AG04450 (cell line): ENCODE data around the gene PGAP6. TPM values are rescaled to one million over a fixed set of nuclear protein-coding genes. Genes with fewer than 3 reads are reported as not detected.

Source experiments
- CTCF ChIA-PET: fragments of 300-600, 350-600 bp; formaldehyde crosslinking; extraction: SDS; loops from one replicate; lab custom pipeline; 2022; ENCODE audit warnings: antibody characterized with exemption, inconsistent platforms; lab: Charles Lee
- POLR2A ChIA-PET: fragments of 350-600 bp; formaldehyde crosslinking; extraction: SDS; loops from one replicate; lab custom pipeline; 2021; ENCODE audit warnings: antibody characterized with exemption, inconsistent platforms; lab: Yijun Ruan, JAX
- DNase-seq: peaks from one replicate; pipeline ENCODE4 v3.0.0-alpha.2; 2011; ENCODE audit warnings: low read depth, low spot score
- H3K27ac ChIP-seq: one replicate; pipeline ENCODE4 v1.5.1; 2012; ENCODE audit warnings: low read depth, low read length, control low read depth
- H3K27me3 ChIP-seq: one replicate; pipeline ENCODE4 v1.6.0; 2012; ENCODE audit warnings: low read length; ENCODE audit not compliant: control insufficient read depth, insufficient read depth
- H3K4me3 ChIP-seq: 2 replicates; pipeline ENCODE4 v1.5.1; 2011; ENCODE audit warnings: mild to moderate bottlenecking, low read depth, low read length, control low read depth
- H3K9me3 ChIP-seq: 2 replicates; pipeline ENCODE4 v1.5.1; 2012; ENCODE audit warnings: low read length; ENCODE audit not compliant: control insufficient read depth, insufficient read depth
- CTCF ChIP-seq: IDR thresholded peaks from 2 replicates; pipeline ENCODE4 v1.5.1; 2011; ENCODE audit warnings: low read depth, low read length, control low read depth, inconsistent platforms
- polyA plus RNA-seq: library from polyadenylated mRNA; depleted of rRNA; stranded (reverse); fragments of >200 nt; gene quantifications from 2 replicates; pipeline ENCODE4 v1.2.3, GENCODE V29; 2011

PGAP6 gene
- polyA plus RNA-seq, 1 experiment: 40.8 TPM

- CTCF ChIA-PET: no interaction called here
- no peak for TF ChIP-seq CTCF
- Histone ChIP-seq H3K27me3 (no peaks in the 10 kb centered on the region), H3K27ac (no peak overlapping the region), H3K4me3 (no peak overlapping the region), H3K9me3 (no peaks in the 10 kb centered on the region; the same call in 1 of the 2 replicates)
- POLR2A ChIA-PET: no interaction called here
- no peak for DNase-seq
These were observed 8.7 kb downstream of the PGAP6 start for GRCh38 chr16:373020-373598.

GRCh38 chr16:372302-372983, 9.3 kb downstream of the PGAP6 start:
- no peak for TF ChIP-seq CTCF
- ChIA-PET CTCF (no interaction called here), POLR2A (no interaction called here)
- Histone ChIP-seq H3K9me3 (no peaks in the 10 kb centered on the region; the same call in 1 of the 2 replicates), H3K27ac (no peak overlapping the region), H3K4me3 (no peak overlapping the region), H3K27me3 (no peaks in the 10 kb centered on the region)
- no peak for DNase-seq

- ChIA-PET POLR2A (interaction anchor here (1.4 kb wide), 1 partner anchor 9 kb away, joined by 7 read pairs; no protein-coding TSS in a partner anchor), CTCF (no interaction called here)
These were observed 10.1 kb downstream of the PGAP6 start for GRCh38 chr16:371515-372301.

GRCh38 chr16:370979-371514, 10.7 kb downstream of the PGAP6 start:
- H3K27ac ChIP-seq: no peak overlapping the region
- ChIA-PET CTCF (interaction anchor here (0.6 to 1.0 kb wide), 2 partner anchors 9 to 16 kb away, joined by 4 read pairs; no protein-coding TSS in a partner anchor), POLR2A (interaction anchor here (0.8 to 1.4 kb wide), 3 partner anchors 10 to 218 kb away, joined by 3 to 7 read pairs (median 4); partner anchors contain the start of gene AXIN1)
- no peaks in the 10 kb centered on the region for H3K27me3 ChIP-seq
- H3K9me3 ChIP-seq: no peaks in the 10 kb centered on the region; the same call in 1 of the 2 replicates
- DNase-seq: no peak
- TF ChIP-seq CTCF: no peak
- H3K4me3 ChIP-seq: no peak overlapping the region

More at GRCh38 chr16:371515-372301, 10.1 kb downstream of the PGAP6 start:
- Histone ChIP-seq H3K27me3 (no peaks in the 10 kb centered on the region), H3K4me3 (no peak overlapping the region), H3K9me3 (no peaks in the 10 kb centered on the region; the same call in 1 of the 2 replicates), H3K27ac (no peak overlapping the region)
- TF ChIP-seq CTCF: no peak
- no peak for DNase-seq
